SK-N-SH (cell line): ENCODE data around the gene ARHGAP10. TPM values are rescaled to one million over a fixed set of nuclear protein-coding genes. Genes with fewer than 3 reads are reported as not detected.

ENCODE experiments used
- CTCF ChIA-PET: fragments of 300-600, 350-600 bp; formaldehyde crosslinking; extraction: SDS; loops from one replicate; lab custom pipeline; 2021; lab: Yijun Ruan, JAX
- POLR2A ChIA-PET: fragments of 350-600 bp; sonication (Branson Sonifier 250); formaldehyde crosslinking; extraction: SDS; loops from one replicate; lab custom pipeline; 2020; ENCODE audit warnings: antibody characterized with exemption, inconsistent platforms; lab: Yijun Ruan, JAX
- DNase-seq: peaks from one replicate; pipeline ENCODE4 v3.0.0; 2012
- H2AFZ ChIP-seq: fragments of 200-600 bp; sonication (generic); 2 replicates; pipeline ENCODE4 v1.8.1; 2016; ENCODE audit warnings: antibody characterized with exemption, mild to moderate bottlenecking, low read depth
- H3F3A ChIP-seq: fragments of 200-600 bp; sonication (generic); replicated peaks from 2 replicates; pipeline ENCODE3; 2016; ENCODE audit warnings: antibody characterized with exemption, mild to moderate bottlenecking; ENCODE audit not compliant: insufficient read depth
- H3K27ac ChIP-seq, 2 experiments: fragments of 200-500 bp in 1 of 2; fragments of 200-600 bp in 1 of 2; sonication (Bioruptor generic) in 1 of 2; sonication (generic), shearing (Covaris generic) in 1 of 2; 2 replicates each; pipeline versions ENCODE4 v1.5.1 to v1.6.1; 2014 to 2016; ENCODE audit warnings: low read depth in 2 of 2, inconsistent platforms in 1 of 2, low read length in 1 of 2, mild to moderate bottlenecking in 1 of 2, mixed read lengths in 1 of 2
- H3K27me3 ChIP-seq: fragments of 200-600 bp; sonication (generic), shearing (Covaris generic); 2 replicates; pipeline ENCODE4 v1.6.1; 2016; ENCODE audit warnings: mixed run types; ENCODE audit not compliant: insufficient read depth
- H3K36me3 ChIP-seq, 2 experiments: fragments of 200-500 bp in 1 of 2; fragments of 200-600 bp in 1 of 2; sonication (Bioruptor generic) in 1 of 2; sonication (generic) in 1 of 2; replicated peaks in 1 of 2; 2 replicates each; pipeline versions ENCODE3 to v1.5.1; 2014 to 2016; ENCODE audit warnings: low read length in 1 of 2, mild to moderate bottlenecking in 1 of 2; ENCODE audit not compliant: insufficient read depth in 2 of 2, control insufficient read depth in 1 of 2
- H3K4me1 ChIP-seq, 2 experiments: fragments of 200-500 bp in 1 of 2; fragments of 200-600 bp in 1 of 2; sonication (Bioruptor generic) in 1 of 2; sonication (generic), shearing (Covaris generic) in 1 of 2; 2 replicates each; pipeline versions ENCODE4 v1.5.1 to v1.6.1; 2014 to 2016; ENCODE audit warnings: low read depth in 1 of 2, low read length in 1 of 2, mixed run types in 1 of 2; ENCODE audit not compliant: insufficient read depth in 2 of 2, control insufficient read depth in 1 of 2
- H3K4me2 ChIP-seq: fragments of 200-600 bp; sonication (generic), shearing (Covaris generic); 2 replicates; pipeline ENCODE4 v1.6.1; 2017; ENCODE audit warnings: mixed run types
- H3K4me3 ChIP-seq, 2 experiments: fragments of 200-500 bp in 1 of 2; fragments of 200-600 bp in 1 of 2; sonication (Bioruptor generic) in 1 of 2; sonication (generic), shearing (Covaris generic) in 1 of 2; 2 replicates each; pipeline versions ENCODE4 v1.5.1 to v1.8.1; 2014 to 2016; ENCODE audit warnings: low read depth in 2 of 2, inconsistent platforms in 1 of 2, low read length in 1 of 2, mild to moderate bottlenecking in 1 of 2, mixed read lengths in 1 of 2, moderate library complexity in 1 of 2
- H3K79me2 ChIP-seq: fragments of 200-600 bp; sonication (generic); 2 replicates; pipeline ENCODE4 v1.8.1; 2017; ENCODE audit warnings: mild to moderate bottlenecking; ENCODE audit not compliant: insufficient read depth
- H3K9ac ChIP-seq: fragments of 200-600 bp; sonication (generic); 2 replicates; pipeline ENCODE4 v1.6.1; 2017; ENCODE audit warnings: mixed run types
- H3K9me2 ChIP-seq: fragments of 200-600 bp; sonication (generic); 2 replicates; pipeline ENCODE4 v1.6.1; 2017; ENCODE audit warnings: mixed run types
- H3K9me3 ChIP-seq: fragments of 200-600 bp; sonication (generic); 2 replicates; pipeline ENCODE4 v1.6.1; 2017; ENCODE audit warnings: mixed run types, mild to moderate bottlenecking, moderate library complexity
- H4K20me1 ChIP-seq: fragments of 200-600 bp; sonication (generic); 2 replicates; pipeline ENCODE4 v1.6.1; 2017; ENCODE audit warnings: mild to moderate bottlenecking, mixed run types; ENCODE audit not compliant: insufficient read depth
- CHD2 ChIP-seq: fragments of 150-350 bp; IDR thresholded peaks from 2 replicates; pipeline ENCODE4 v1.6.1; 2018; ENCODE audit warnings: low read length; ENCODE audit not compliant: partially characterized antibody
- ELF1 ChIP-seq: IDR thresholded peaks from 2 replicates; pipeline ENCODE4 v1.4.0; 2012
- EZH2phosphoT487 ChIP-seq: fragments of 200-600 bp; sonication (generic); IDR thresholded peaks from 2 replicates; pipeline ENCODE4 v1.6.1; 2017; ENCODE audit warnings: low read depth, mixed run types, mild to moderate bottlenecking, antibody characterized with exemption, moderate library complexity, borderline replicate concordance
- FOSL2 ChIP-seq: IDR thresholded peaks from 2 replicates; pipeline ENCODE4 v1.4.0; 2012; ENCODE audit warnings: low read depth, mild to moderate bottlenecking, moderate library complexity, borderline replicate concordance
- GATA2 ChIP-seq: sonication (generic); formaldehyde crosslinking; IDR thresholded peaks from 2 replicates; pipeline ENCODE4 v1.5.0; 2020; ENCODE audit warnings: mild to moderate bottlenecking, missing genetic modification reagents
- JUND ChIP-seq: IDR thresholded peaks from 2 replicates; pipeline ENCODE4 v1.4.0; 2012
- MEF2A ChIP-seq: IDR thresholded peaks from 2 replicates; pipeline ENCODE4 v1.4.0; 2012; ENCODE audit warnings: low read depth, borderline replicate concordance
- NFIC ChIP-seq: IDR thresholded peaks from 2 replicates; pipeline ENCODE4 v1.4.0; 2012; ENCODE audit warnings: borderline replicate concordance
- NRF1 ChIP-seq: IDR thresholded peaks from 2 replicates; pipeline ENCODE4 v1.6.1; 2012; ENCODE audit warnings: low read depth, mild to moderate bottlenecking, low read length
- POLR2AphosphoS5 ChIP-seq: IDR thresholded peaks from 2 replicates; pipeline ENCODE4 v1.6.1; 2012; ENCODE audit warnings: low read depth, low read length
- RAD21 ChIP-seq: IDR thresholded peaks from 2 replicates; pipeline ENCODE4 v1.6.1; 2012; ENCODE audit warnings: mild to moderate bottlenecking, low read length
- TAF1 ChIP-seq: IDR thresholded peaks from 2 replicates; pipeline ENCODE4 v1.6.1; 2012; ENCODE audit warnings: low read depth, mild to moderate bottlenecking, low read length, moderate library complexity, borderline replicate concordance
- TCF12 ChIP-seq: IDR thresholded peaks from 2 replicates; pipeline ENCODE4 v1.4.0; 2012
- TEAD4 ChIP-seq: IDR thresholded peaks from 2 replicates; pipeline ENCODE4 v1.4.0; 2012; ENCODE audit warnings: mild to moderate bottlenecking, borderline replicate concordance; ENCODE audit not compliant: insufficient read depth
- WGBS: methylation state at CpG from one replicate; pipeline ENCODE4 v1.1.6; 2017; ENCODE audit warnings: low lambda C conversion rate; 5-methylcytosine and 5-hydroxymethylcytosine counted together
- polyA plus RNA-seq, 3 experiments: library from polyadenylated mRNA; depleted of rRNA; stranded (reverse); fragments of >200 nt; gene quantifications; 2 replicates each; pipeline ENCODE4 v1.2.3, GENCODE V29; 2012
- TF ChIP-seq, protein P1 (sequence below): fragments of 200-600 bp; sonication (generic); IDR thresholded peaks from 2 replicates; pipeline ENCODE4 v1.6.1; 2017; ENCODE audit warnings: antibody characterized with exemption, mild to moderate bottlenecking, moderate library complexity
- TF ChIP-seq, protein P2 (sequence below): fragments of 150-350 bp; IDR thresholded peaks from 2 replicates; pipeline ENCODE4 v1.6.1; 2016; ENCODE audit warnings: mild to moderate bottlenecking, low read depth, low read length
- TF ChIP-seq, protein P3 (sequence below): IDR thresholded peaks from 2 replicates; pipeline ENCODE4 v1.4.0; 2012; ENCODE audit warnings: low read depth
- TF ChIP-seq, protein P4 (sequence below): IDR thresholded peaks from 2 replicates; pipeline ENCODE4; 2012

Gene ARHGAP10
- polyA plus RNA-seq, 1 of the 3 experiments (the other 2 are of a cell fraction), result 15.1 TPM

DNA sequence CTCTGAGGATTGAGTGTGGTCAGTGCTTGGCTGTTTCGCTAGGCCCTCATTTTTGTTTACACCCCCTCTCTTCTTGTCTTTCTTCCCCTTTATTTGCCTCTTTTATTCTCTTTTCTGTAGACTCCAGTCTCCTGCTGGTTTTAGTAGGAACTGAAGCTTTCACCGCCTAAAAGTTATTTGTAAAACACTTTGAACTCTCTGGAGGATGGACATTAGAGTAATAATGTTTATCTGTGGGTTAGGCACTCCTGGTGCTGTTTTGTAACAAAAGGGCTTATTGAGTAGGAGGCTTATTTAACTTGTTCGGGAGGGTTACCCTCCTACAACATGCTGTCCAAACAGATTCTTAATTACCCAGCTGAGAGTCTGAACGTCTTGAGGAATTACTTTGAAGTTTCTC is 1.6 kb upstream of the ARHGAP10 start:
- Histone ChIP-seq H3K36me3 (no peaks in the 10 kb centered on the region), H3K9ac (no peak overlapping the region), H2AFZ (no peak overlapping the region), H3K9me3 (no peaks in the 10 kb centered on the region), H3K4me1 (peaks cover 18 to 25% of the 10 kb centered on the region in 2 experiments; a peak in 3 of 4 replicates), H3K4me3 (no peak overlapping the region), H3K79me2 (peaks cover 32% of the 10 kb centered on the region), H4K20me1 (no peaks in the 10 kb centered on the region; the same call in 1 of the 2 replicates), H3F3A (peaks cover 33% of the 10 kb centered on the region), H3K27me3 (no peaks in the 10 kb centered on the region), H3K9me2 (no peaks in the 10 kb centered on the region), H3K4me2 (no peak overlapping the region), H3K27ac (no peak overlapping the region)
- 93% methylated on average over 4 of the region's 4 CpGs for WGBS
- TF ChIP-seq NRF1 (no peak), EZH2phosphoT487 (no peak), RAD21 (no peak)
- TF ChIP-seq, protein P1, sequence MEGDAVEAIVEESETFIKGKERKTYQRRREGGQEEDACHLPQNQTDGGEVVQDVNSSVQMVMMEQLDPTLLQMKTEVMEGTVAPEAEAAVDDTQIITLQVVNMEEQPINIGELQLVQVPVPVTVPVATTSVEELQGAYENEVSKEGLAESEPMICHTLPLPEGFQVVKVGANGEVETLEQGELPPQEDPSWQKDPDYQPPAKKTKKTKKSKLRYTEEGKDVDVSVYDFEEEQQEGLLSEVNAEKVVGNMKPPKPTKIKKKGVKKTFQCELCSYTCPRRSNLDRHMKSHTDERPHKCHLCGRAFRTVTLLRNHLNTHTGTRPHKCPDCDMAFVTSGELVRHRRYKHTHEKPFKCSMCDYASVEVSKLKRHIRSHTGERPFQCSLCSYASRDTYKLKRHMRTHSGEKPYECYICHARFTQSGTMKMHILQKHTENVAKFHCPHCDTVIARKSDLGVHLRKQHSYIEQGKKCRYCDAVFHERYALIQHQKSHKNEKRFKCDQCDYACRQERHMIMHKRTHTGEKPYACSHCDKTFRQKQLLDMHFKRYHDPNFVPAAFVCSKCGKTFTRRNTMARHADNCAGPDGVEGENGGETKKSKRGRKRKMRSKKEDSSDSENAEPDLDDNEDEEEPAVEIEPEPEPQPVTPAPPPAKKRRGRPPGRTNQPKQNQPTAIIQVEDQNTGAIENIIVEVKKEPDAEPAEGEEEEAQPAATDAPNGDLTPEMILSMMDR, result peak; percentile 20; the same call in 1 of the 2 replicates
- DNase-seq, result no peak
- ChIA-PET POLR2A (no interaction called here), CTCF (interaction anchor here (0.6 to 5.0 kb wide), 5 partner anchors 9 to 136 kb away, joined by 3 to 67 read pairs (median 7); no protein-coding TSS in a partner anchor)

DNA sequence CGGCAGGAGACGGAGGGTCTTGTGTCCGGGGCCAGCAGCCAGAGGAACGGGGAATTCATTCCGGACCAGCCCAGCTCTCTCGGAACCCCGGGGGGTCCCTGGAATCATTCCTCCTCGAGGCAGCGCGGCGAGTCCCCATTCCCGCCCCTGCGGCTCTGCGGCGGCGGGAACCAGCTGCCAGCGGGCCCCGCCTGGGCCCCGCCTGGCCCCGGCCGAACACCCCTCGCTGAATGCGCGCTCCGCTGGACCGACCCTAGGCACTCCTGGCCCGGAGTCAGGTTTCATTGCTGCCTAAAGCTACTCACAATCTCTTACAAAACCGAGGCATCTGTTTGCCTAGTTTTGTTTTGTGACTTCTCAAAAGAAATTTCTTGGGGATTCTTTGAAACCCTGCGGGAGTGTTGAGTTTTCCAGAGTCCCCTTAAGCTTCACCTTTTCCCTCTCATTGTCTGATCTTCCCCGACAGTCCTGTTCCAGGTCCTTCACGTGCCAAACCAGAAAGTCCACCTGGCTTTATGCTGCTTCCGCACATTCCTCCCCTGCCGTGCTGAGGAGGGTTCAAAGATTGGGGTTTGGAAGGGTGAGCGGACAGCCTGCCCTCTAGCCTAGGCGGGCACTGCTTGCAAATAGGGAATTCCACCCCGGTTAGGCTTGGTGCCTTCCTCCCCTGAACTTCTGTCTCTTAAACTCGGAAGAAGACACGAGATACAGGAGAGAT is 789 bp downstream of the ARHGAP10 start:
- peak; percentile 80 for DNase-seq
- Histone ChIP-seq H4K20me1 (no peaks in the 10 kb centered on the region; the same call in 1 of the 2 replicates), H3K79me2 (peaks cover 55% of the 10 kb centered on the region), H3K9me3 (no peaks in the 10 kb centered on the region), H3F3A (peaks cover 41% of the 10 kb centered on the region), H3K36me3 (no peaks in the 10 kb centered on the region), H3K4me1 (peaks cover 25 to 29% of the 10 kb centered on the region in 2 experiments; a peak in 3 of 4 replicates), H3K4me3 (peak overlapping the region; percentile 92 to 94)
- POLR2A ChIA-PET, result interaction anchor here (0.6 to 1.9 kb wide), 5 partner anchors 9 to 130 kb away, joined by 3 to 11 read pairs (median 3); partner anchors contain the start of genes PRMT9 and TMEM184C
- no peak for TF ChIP-seq POLR2AphosphoS5
- TF ChIP-seq FOSL2, result no peak
- no peak for TF ChIP-seq TEAD4
- TF ChIP-seq, protein P2, sequence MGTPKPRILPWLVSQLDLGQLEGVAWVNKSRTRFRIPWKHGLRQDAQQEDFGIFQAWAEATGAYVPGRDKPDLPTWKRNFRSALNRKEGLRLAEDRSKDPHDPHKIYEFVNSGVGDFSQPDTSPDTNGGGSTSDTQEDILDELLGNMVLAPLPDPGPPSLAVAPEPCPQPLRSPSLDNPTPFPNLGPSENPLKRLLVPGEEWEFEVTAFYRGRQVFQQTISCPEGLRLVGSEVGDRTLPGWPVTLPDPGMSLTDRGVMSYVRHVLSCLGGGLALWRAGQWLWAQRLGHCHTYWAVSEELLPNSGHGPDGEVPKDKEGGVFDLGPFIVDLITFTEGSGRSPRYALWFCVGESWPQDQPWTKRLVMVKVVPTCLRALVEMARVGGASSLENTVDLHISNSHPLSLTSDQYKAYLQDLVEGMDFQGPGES, result no peak
- TF ChIP-seq ELF1, result no peak
- no peak for TF ChIP-seq RAD21
- TF ChIP-seq NRF1, result no peak
- TF ChIP-seq, protein P3, sequence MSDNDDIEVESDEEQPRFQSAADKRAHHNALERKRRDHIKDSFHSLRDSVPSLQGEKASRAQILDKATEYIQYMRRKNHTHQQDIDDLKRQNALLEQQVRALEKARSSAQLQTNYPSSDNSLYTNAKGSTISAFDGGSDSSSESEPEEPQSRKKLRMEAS, result no peak
- TF ChIP-seq TCF12, result no peak
- TF ChIP-seq NFIC, result no peak
- TF ChIP-seq TAF1, result no peak
- TF ChIP-seq CHD2, result no peak
- TF ChIP-seq, protein P1, result 0 out of 2 replicates have a peak, but pooled peaks have one; percentile 6
- TF ChIP-seq JUND, result no peak
- peak; percentile 9; the same call in 1 of the 2 replicates for TF ChIP-seq GATA2
- TF ChIP-seq MEF2A, result no peak
- TF ChIP-seq, protein P4, sequence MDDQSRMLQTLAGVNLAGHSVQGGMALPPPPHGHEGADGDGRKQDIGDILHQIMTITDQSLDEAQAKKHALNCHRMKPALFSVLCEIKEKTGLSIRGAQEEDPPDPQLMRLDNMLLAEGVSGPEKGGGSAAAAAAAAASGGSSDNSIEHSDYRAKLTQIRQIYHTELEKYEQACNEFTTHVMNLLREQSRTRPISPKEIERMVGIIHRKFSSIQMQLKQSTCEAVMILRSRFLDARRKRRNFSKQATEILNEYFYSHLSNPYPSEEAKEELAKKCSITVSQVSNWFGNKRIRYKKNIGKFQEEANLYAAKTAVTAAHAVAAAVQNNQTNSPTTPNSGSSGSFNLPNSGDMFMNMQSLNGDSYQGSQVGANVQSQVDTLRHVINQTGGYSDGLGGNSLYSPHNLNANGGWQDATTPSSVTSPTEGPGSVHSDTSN, result no peak
- TF ChIP-seq, all 33 proteins: peak for 2
- Histone ChIP-seq H3K4me2 (peak overlapping the region; percentile 99), H3K9me2 (no peaks in the 10 kb centered on the region), H2AFZ (peak overlapping the region; percentile 67), H3K27me3 (no peaks in the 10 kb centered on the region), H3K27ac (peak overlapping the region; percentile 77 to 91), H3K9ac (peak overlapping the region; percentile 83)
- 4% methylated on average over 13 of the region's 38 CpGs for WGBS
- CTCF ChIA-PET, result interaction anchor here (1.0 to 5.0 kb wide), 8 partner anchors 12 to 133 kb away, joined by 3 to 67 read pairs (median 6); no protein-coding TSS in a partner anchor
